CD4-positive, CD25-positive, alpha-beta regulatory T cell (primary cell): ENCODE results near the gene LIN28A. TPM values are rescaled to one million over a fixed set of nuclear protein-coding genes. Genes with fewer than 3 reads are reported as not detected.

Experiments used
- ATAC-seq, 2 donors: fragments of 150-1000 bp; cut with Tn5 transposase; one replicate each; pipeline ENCODE4 v1.10.0; 2021; ENCODE audit warnings: low read depth in 2 of 2, moderate number of reproducible peaks in 2 of 2, moderate library complexity in 1 of 2
- DNase-seq, 3 donors: peaks; one replicate each; pipeline versions ENCODE4 v3.0.0 to v3.0.0-alpha.2; 2012 to 2022; ENCODE audit warnings: mixed read lengths in 1 of 3
- H3K27ac ChIP-seq: one replicate; pipeline ENCODE4 v1.7.0; 2013; ENCODE audit warnings: mild to moderate bottlenecking, low read length; ENCODE audit not compliant: insufficient read depth, poor library complexity, severe bottlenecking
- H3K27me3 ChIP-seq: one replicate; pipeline ENCODE4 v1.7.0; 2013; ENCODE audit warnings: low read length; ENCODE audit not compliant: control insufficient read depth, insufficient read depth
- H3K36me3 ChIP-seq: one replicate; pipeline ENCODE4 v1.7.0; 2013; ENCODE audit warnings: mild to moderate bottlenecking, low read length, moderate library complexity; ENCODE audit not compliant: control insufficient read depth, insufficient read depth
- H3K4me1 ChIP-seq: 2 replicates; pipeline ENCODE4 v1.7.0; 2013; ENCODE audit warnings: mild to moderate bottlenecking, low read length; ENCODE audit not compliant: insufficient read depth, control insufficient read depth, poor library complexity, severe bottlenecking
- H3K4me3 ChIP-seq: one replicate; pipeline ENCODE4 v1.7.0; 2013; ENCODE audit warnings: low read depth, mild to moderate bottlenecking, low read length, moderate library complexity
- H3K9me3 ChIP-seq, 2 experiments: 1 replicate in 1 of 2; 2 replicates in 1 of 2; pipeline ENCODE4 v1.7.0; 2013; ENCODE audit warnings: low read length in 2 of 2, mild to moderate bottlenecking in 1 of 2, moderate library complexity in 1 of 2; ENCODE audit not compliant: control insufficient read depth in 2 of 2
- H3K27ac Mint-ChIP-seq, 3 donors: one replicate each; pipeline ENCODE4 v1.8.0; 2020 to 2022; ENCODE audit warnings: mild to moderate bottlenecking in 3 of 3, mixed read lengths in 3 of 3, moderate library complexity in 2 of 3
- H3K27me3 Mint-ChIP-seq: one replicate; pipeline ENCODE4 v1.8.0; 2022; ENCODE audit warnings: mild to moderate bottlenecking, mixed read lengths
- H3K36me3 Mint-ChIP-seq: one replicate; pipeline ENCODE4 v1.8.0; 2020; ENCODE audit warnings: mixed read lengths
- H3K4me1 Mint-ChIP-seq, 4 donors: one replicate each; pipeline ENCODE4 v1.8.0; 2020 to 2022; ENCODE audit warnings: mixed read lengths in 4 of 4, mild to moderate bottlenecking in 1 of 4
- H3K4me3 Mint-ChIP-seq, 4 donors: one replicate each; pipeline ENCODE4 v1.8.0; 2020 to 2022; ENCODE audit warnings: mild to moderate bottlenecking in 4 of 4, mixed read lengths in 4 of 4, moderate library complexity in 3 of 4
- H3K9me3 Mint-ChIP-seq, 7 donors: one replicate each; pipeline ENCODE4 v1.8.0; 2020 to 2022; ENCODE audit warnings: mixed read lengths in 7 of 7, mild to moderate bottlenecking in 3 of 7, moderate library complexity in 2 of 7
- polyA plus RNA-seq, 4 donors: library from polyadenylated mRNA; unstranded; fragments of 300-500 nt; fragmentation: Illumina TruSeq; gene quantifications; one replicate each; pipeline ENCODE4 v1.2.3, GENCODE V29; 2021
- total RNA-seq: library from RNA; stranded (reverse); gene quantifications from one replicate; pipeline ENCODE4 v1.2.3, GENCODE V29; 2022

Gene LIN28A
- total and polyA plus RNA-seq, 5 donors from 2014 or later = not detected

- Mint-ChIP-seq H3K4me3 (no peak overlapping the region), H3K9me3 (no peaks in the 10 kb centered on the region), H3K4me1 (peaks cover 13 to 55% (median 25%) of the 10 kb centered on the region in 4 donors), H3K27ac (peak overlapping the region in 2 of 3 donors; percentile 46 to 77), H3K27me3 (peaks cover 4% of the 10 kb centered on the region), H3K36me3 (no peaks in the 10 kb centered on the region)
- Histone ChIP-seq H3K9me3 (no peaks in the 10 kb centered on the region), H3K36me3 (no peaks in the 10 kb centered on the region), H3K4me3 (no peak overlapping the region), H3K4me1 (peaks cover 32% of the 10 kb centered on the region), H3K27me3 (no peaks in the 10 kb centered on the region), H3K27ac (no peak overlapping the region)
- DNase-seq (no peak), ATAC-seq (no peak)
Observed at GRCh38 chr1:26388791-26389445, 21.7 kb upstream of the LIN28A start.

GRCh38 chr1:26389604-26390247 is 20.9 kb upstream of the LIN28A start:
- ATAC-seq (no peak), DNase-seq (no peak)
- Histone ChIP-seq H3K9me3 (no peaks in the 10 kb centered on the region), H3K36me3 (no peaks in the 10 kb centered on the region), H3K27ac (no peak overlapping the region), H3K4me3 (no peak overlapping the region), H3K27me3 (no peaks in the 10 kb centered on the region), H3K4me1 (peaks cover 25% of the 10 kb centered on the region)
- Mint-ChIP-seq H3K36me3 (no peaks in the 10 kb centered on the region), H3K9me3 (no peaks in the 10 kb centered on the region), H3K4me1 (peaks cover 9 to 48% (median 20%) of the 10 kb centered on the region in 4 donors), H3K4me3 (no peak overlapping the region), H3K27ac (no peak overlapping the region), H3K27me3 (peaks cover 4% of the 10 kb centered on the region)

- H3K4me3 Mint-ChIP-seq = peak overlapping the region in 1 of 4 donors; percentile 24
- no peaks in the 10 kb centered on the region for H3K9me3 ChIP-seq
- ATAC-seq = peak; percentile 62 to 68
- H3K4me1 Mint-ChIP-seq = peaks cover 4 to 38% (median 13%) of the 10 kb centered on the region in 4 donors
- peak overlapping the region in 1 of 3 donors; percentile 2 for H3K27ac Mint-ChIP-seq
- no peaks in the 10 kb centered on the region for H3K9me3 Mint-ChIP-seq
- no peak overlapping the region for H3K4me3 ChIP-seq
- H3K36me3 ChIP-seq = no peaks in the 10 kb centered on the region
- H3K27ac ChIP-seq = no peak overlapping the region
- no peaks in the 10 kb centered on the region for H3K27me3 ChIP-seq
- H3K4me1 ChIP-seq = peaks cover 11% of the 10 kb centered on the region
- DNase-seq = peak in 2 of 3 donors; percentile 57 to 76
- peaks cover 7% of the 10 kb centered on the region for H3K27me3 Mint-ChIP-seq
- no peaks in the 10 kb centered on the region for H3K36me3 Mint-ChIP-seq
Observed at GRCh38 chr1:26391450-26391849, 19.2 kb upstream of the LIN28A start.

- Mint-ChIP-seq H3K27me3 (peaks cover 5% of the 10 kb centered on the region), H3K27ac (peak overlapping the region in 1 of 3 donors; percentile 54), H3K36me3 (no peaks in the 10 kb centered on the region), H3K4me3 (no peak overlapping the region), H3K4me1 (peaks cover 4 to 16% (median 13%) of the 10 kb centered on the region in 4 donors), H3K9me3 (no peaks in the 10 kb centered on the region)
- no peak overlapping the region for H3K4me3 ChIP-seq
- no peak for ATAC-seq
- H3K9me3 ChIP-seq = no peaks in the 10 kb centered on the region
- H3K36me3 ChIP-seq = no peaks in the 10 kb centered on the region
- no peak for DNase-seq
- no peak overlapping the region for H3K27ac ChIP-seq
- peaks cover 4% of the 10 kb centered on the region for H3K4me1 ChIP-seq
- H3K27me3 ChIP-seq = no peaks in the 10 kb centered on the region
Observed at GRCh38 chr1:26395754-26396153, 14.9 kb upstream of the LIN28A start.

GRCh38 chr1:26399034-26399433 is 11.6 kb upstream of the LIN28A start:
- Histone ChIP-seq H3K27me3 (peaks cover 2% of the 10 kb centered on the region), H3K4me1 (no peaks in the 10 kb centered on the region), H3K9me3 (no peaks in the 10 kb centered on the region), H3K36me3 (no peaks in the 10 kb centered on the region), H3K27ac (no peak overlapping the region), H3K4me3 (no peak overlapping the region)
- no peaks in the 10 kb centered on the region for H3K36me3 Mint-ChIP-seq
- H3K4me1 Mint-ChIP-seq = peaks cover 3 to 6% (median 4%) of the 10 kb centered on the region in 4 donors
- H3K27ac Mint-ChIP-seq = no peak overlapping the region
- no peak overlapping the region for H3K4me3 Mint-ChIP-seq
- H3K27me3 Mint-ChIP-seq = peaks cover 23% of the 10 kb centered on the region
- peaks cover 0 to 4% (median 0%) of the 10 kb centered on the region in 7 donors for H3K9me3 Mint-ChIP-seq
- no peak for ATAC-seq
- DNase-seq = no peak

GRCh38 chr1:26401891-26402290 is 8.7 kb upstream of the LIN28A start:
- ATAC-seq (no peak), DNase-seq (no peak)
- Histone ChIP-seq H3K9me3 (no peaks in the 10 kb centered on the region), H3K36me3 (no peaks in the 10 kb centered on the region), H3K27me3 (peaks cover 5% of the 10 kb centered on the region), H3K4me3 (no peak overlapping the region), H3K4me1 (no peaks in the 10 kb centered on the region), H3K27ac (no peak overlapping the region)
- no peak overlapping the region for H3K27ac Mint-ChIP-seq
- peaks cover 36% of the 10 kb centered on the region for H3K27me3 Mint-ChIP-seq
- H3K9me3 Mint-ChIP-seq = peaks cover 0 to 6% (median 0%) of the 10 kb centered on the region in 7 donors
- no peaks in the 10 kb centered on the region for H3K4me1 Mint-ChIP-seq
- H3K4me3 Mint-ChIP-seq = no peak overlapping the region
- H3K36me3 Mint-ChIP-seq = no peaks in the 10 kb centered on the region

- peaks cover 3 to 5% (median 4%) of the 10 kb centered on the region in 4 donors for H3K4me1 Mint-ChIP-seq
- DNase-seq (no peak), ATAC-seq (no peak)
- Histone ChIP-seq H3K36me3 (no peaks in the 10 kb centered on the region), H3K4me3 (no peak overlapping the region), H3K4me1 (peaks cover under 1% of the 10 kb centered on the region), H3K27me3 (peaks cover 5% of the 10 kb centered on the region), H3K27ac (no peak overlapping the region), H3K9me3 (no peaks in the 10 kb centered on the region)
- H3K4me3 Mint-ChIP-seq = no peak overlapping the region
- no peak overlapping the region for H3K27ac Mint-ChIP-seq
- no peaks in the 10 kb centered on the region for H3K36me3 Mint-ChIP-seq
- peaks cover 43% of the 10 kb centered on the region for H3K27me3 Mint-ChIP-seq
- H3K9me3 Mint-ChIP-seq = peaks cover 0 to 6% (median 1%) of the 10 kb centered on the region in 7 donors
Observed at GRCh38 chr1:26403656-26404055, 7.0 kb upstream of the LIN28A start.
